Karpas-422 (cell line): ENCODE data around the gene SLC16A8. TPM values are rescaled to one million over a fixed set of nuclear protein-coding genes. Genes with fewer than 3 reads are reported as not detected.
"Not testable (repeated sequence)": the region's sequence is repeated elsewhere in the genome, so short reads cannot be mapped to it uniquely, and the experiment has no call there.

ENCODE experiments used
- DNase-seq: peaks from one replicate; pipeline ENCODE4 v3.0.0-alpha.2; 2015
- H2AFZ ChIP-seq: fragments of 200-600 bp; sonication (generic); 2 replicates; pipeline ENCODE4 v1.6.1; 2014; ENCODE audit warnings: antibody characterized with exemption, low read length, mixed read lengths
- H3K27ac ChIP-seq: fragments of 200-600 bp; sonication (generic); 2 replicates; pipeline ENCODE4 v1.5.1; 2014; ENCODE audit warnings: mild to moderate bottlenecking, low read length, moderate library complexity
- H3K27me3 ChIP-seq: fragments of 200-600 bp; sonication (generic); 2 replicates; pipeline ENCODE4 v1.6.1; 2014; ENCODE audit warnings: low read length, mixed read lengths
- H3K36me3 ChIP-seq: fragments of 200-600 bp; sonication (generic); 2 replicates; pipeline ENCODE4 v1.6.1; 2014; ENCODE audit warnings: low read length, mixed read lengths; ENCODE audit not compliant: insufficient read depth
- H3K4me1 ChIP-seq: fragments of 200-600 bp; sonication (generic); 2 replicates; pipeline ENCODE4 v1.6.1; 2014; ENCODE audit warnings: mild to moderate bottlenecking, low read length, mixed read lengths
- H3K4me2 ChIP-seq: fragments of 200-600 bp; sonication (generic); 2 replicates; pipeline ENCODE4 v1.6.1; 2014; ENCODE audit warnings: low read length, low read depth, mild to moderate bottlenecking; ENCODE audit not compliant: poor library complexity, severe bottlenecking
- H3K4me3 ChIP-seq: fragments of 200-600 bp; sonication (generic); 2 replicates; pipeline ENCODE4 v1.5.1; 2014; ENCODE audit warnings: mild to moderate bottlenecking, antibody characterized with exemption, low read length, mixed read lengths
- H3K79me2 ChIP-seq: fragments of 200-600 bp; sonication (generic); 2 replicates; pipeline ENCODE4 v1.6.1; 2014; ENCODE audit warnings: mild to moderate bottlenecking, low read length, mixed read lengths
- H3K9ac ChIP-seq: fragments of 200-600 bp; sonication (generic); 2 replicates; pipeline ENCODE4 v1.6.0; 2014; ENCODE audit warnings: low read length
- H3K9me2 ChIP-seq: fragments of 200-600 bp; sonication (generic), shearing (Covaris generic); replicated peaks from 2 replicates; pipeline ENCODE4 v1.6.0; 2014; ENCODE audit warnings: mild to moderate bottlenecking, low read length, moderate library complexity; ENCODE audit not compliant: insufficient read depth
- H3K9me3 ChIP-seq: fragments of 300-700, 200-600 bp; sonication (generic); 2 replicates; pipeline ENCODE4 v1.6.1; 2014; ENCODE audit warnings: low read length, mixed read lengths
- H4K20me1 ChIP-seq: fragments of 200-600 bp; sonication (generic); 2 replicates; pipeline ENCODE4 v1.6.1; 2014; ENCODE audit warnings: mild to moderate bottlenecking, antibody characterized with exemption, low read length, low read depth; ENCODE audit not compliant: insufficient read depth
- total RNA-seq: library from RNA; depleted of rRNA; stranded (reverse); fragments of >200 nt; shearing (Covaris generic); gene quantifications from 2 replicates; pipeline ENCODE4 v1.2.3, GENCODE V29; 2014; ENCODE audit warnings: low replicate concordance

The SLC16A8 gene
- total RNA-seq, 1 experiment from 2014 or later = not detected

DNA sequence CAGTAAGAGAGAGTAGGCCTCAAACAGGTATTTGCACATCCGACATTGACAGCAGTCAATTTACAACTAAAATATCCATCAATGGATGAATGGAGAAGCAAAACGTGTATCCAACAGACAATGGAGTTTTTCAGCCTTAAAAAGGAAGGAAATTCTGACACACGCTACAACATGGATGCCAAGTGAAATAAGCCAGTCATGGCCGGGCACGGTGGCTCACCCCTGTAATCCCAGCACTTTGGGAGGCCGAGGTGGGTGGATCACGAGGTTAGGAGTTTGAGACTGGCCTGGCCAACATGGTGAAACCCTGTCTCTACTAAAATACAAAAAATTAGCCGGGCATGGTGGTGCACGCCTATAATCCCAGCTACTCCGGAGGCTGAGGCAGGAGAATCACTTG is 33.6 kb upstream of the SLC16A8 start:
- DNase-seq, H3K9ac ChIP-seq, H2AFZ ChIP-seq, H3K36me3 ChIP-seq, H3K27ac ChIP-seq, H3K4me3 ChIP-seq, H3K4me2 ChIP-seq, H3K9me3 ChIP-seq, H3K27me3 ChIP-seq, H3K4me1 ChIP-seq, H3K79me2 ChIP-seq, H3K9me2 ChIP-seq, H4K20me1 ChIP-seq: not testable (repeated sequence)

DNA sequence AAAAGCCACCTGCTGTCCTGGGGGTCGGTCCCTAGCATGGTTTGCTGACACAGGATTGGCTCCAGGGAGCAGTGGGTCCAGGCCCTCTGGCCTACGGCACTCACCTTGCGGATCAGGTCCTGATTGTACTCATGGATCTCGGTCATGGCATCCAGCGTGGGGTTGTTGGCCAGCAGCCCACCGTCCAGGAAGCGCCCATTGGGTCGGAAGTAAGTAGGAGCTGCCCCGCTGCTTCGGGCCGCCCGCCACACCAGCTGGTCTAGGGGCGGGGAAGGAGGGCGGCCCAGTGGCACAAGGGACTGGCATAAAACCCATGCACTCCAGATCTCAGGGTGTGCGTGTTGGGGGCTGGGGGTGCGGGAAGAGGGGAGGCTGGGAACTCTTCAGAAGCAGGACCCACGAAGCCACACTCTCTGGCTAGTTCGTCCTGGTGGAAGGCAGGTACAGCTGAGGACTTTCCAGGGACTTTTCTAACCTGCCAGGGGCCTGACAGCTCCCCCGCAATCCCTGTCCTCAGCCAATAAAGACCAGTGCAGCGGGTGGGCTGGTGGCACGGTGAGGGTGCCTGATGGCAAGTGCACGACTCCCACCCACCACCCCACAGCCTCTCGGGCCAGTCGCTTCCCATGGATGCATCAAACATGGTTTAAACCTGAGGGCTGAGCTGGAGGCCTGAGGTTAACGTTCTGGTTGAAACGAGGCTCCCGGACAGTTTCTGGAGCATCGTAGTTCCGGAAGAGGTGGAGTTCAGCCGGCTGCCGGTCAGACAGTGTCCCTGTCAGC is 31.6 kb upstream of the SLC16A8 start:
- no peak overlapping the region for H3K27ac ChIP-seq

DNA sequence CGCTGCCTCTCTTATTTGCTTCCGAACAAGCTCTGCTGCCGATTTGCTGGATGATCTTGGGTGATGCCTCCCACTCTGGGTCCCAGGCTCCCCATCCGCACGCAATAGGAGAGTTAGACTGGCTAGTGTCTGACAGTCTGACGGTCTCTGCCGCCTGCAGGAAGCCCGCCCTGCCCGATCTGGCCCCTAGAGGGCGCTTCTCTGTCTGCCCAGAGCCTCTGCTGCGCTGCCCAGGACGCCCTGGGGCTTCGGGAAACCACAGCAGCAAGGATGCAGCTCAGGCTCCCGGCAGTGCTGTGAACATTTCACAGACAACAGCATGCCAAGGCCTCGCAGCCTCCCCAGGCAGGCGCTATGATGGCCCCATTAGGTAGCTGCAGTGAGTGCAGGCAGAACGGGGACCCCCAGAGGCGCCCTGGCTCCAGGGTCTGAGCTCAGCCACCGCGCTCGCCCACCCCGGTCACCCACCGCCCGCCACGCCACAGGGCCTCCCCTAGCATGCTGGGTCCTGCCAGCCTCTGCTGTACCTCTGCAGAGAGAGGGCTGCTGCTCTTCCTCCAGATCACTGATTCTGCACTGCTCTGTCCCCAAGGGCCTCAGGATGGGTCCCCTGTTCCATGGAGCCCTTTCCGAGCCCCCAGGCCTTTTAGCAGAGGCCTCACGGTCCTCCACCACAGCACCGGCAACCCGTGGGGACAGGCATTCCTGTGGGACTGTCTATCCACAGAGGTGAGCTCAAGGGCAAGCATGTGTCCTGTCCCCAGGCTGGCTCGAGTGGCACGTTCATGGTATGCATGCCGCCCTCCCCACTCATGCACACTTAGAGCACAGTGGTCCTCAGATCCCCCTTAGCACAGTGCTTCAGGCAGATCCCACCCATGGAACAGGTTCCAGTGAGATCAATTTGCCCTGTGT is 30.8 kb upstream of the SLC16A8 start:
- Histone ChIP-seq H3K9me2 (no peaks in the 10 kb centered on the region), H2AFZ (no peak overlapping the region), H3K4me3 (no peak overlapping the region)

More for the DNA sequence above, 31.6 kb upstream of the SLC16A8 start:
- Histone ChIP-seq H4K20me1 (no peaks in the 10 kb centered on the region), H3K27me3 (no peaks in the 10 kb centered on the region), H3K9ac (no peak overlapping the region), H3K9me3 (no peaks in the 10 kb centered on the region; the same call in 1 of the 2 replicates), H3K4me3 (no peak overlapping the region), H2AFZ (no peak overlapping the region), H3K36me3 (no peaks in the 10 kb centered on the region), H3K9me2 (no peaks in the 10 kb centered on the region), H3K4me1 (peaks cover 9% of the 10 kb centered on the region), H3K79me2 (no peaks in the 10 kb centered on the region), H3K4me2 (no peak overlapping the region)
- DNase-seq = no peak

DNA sequence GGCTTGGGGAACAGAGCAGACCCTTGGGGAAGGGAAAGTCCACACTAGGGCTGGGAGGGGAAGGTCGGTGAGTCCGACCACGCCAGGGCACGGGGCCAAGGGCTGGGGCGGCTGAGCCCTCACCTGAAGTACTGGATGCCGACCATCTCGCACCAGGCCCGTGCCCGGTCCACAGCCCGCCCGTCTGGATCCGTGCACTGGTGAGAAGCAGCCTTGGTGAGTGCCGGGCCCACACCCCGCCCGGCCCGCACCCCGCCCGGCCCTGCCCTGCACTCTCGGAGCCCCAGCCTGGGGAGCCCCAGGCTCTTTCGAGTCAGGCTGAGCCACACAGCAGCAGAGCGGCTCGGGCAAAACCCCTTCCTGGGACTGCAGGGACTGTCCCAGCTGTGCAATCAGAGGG is 28.4 kb upstream of the SLC16A8 start:
- no peak for DNase-seq
- Histone ChIP-seq H3K4me3 (no peak overlapping the region), H3K9ac (no peak overlapping the region), H3K79me2 (no peaks in the 10 kb centered on the region), H2AFZ (no peak overlapping the region), H3K9me3 (no peaks in the 10 kb centered on the region; the same call in 1 of the 2 replicates), H4K20me1 (no peaks in the 10 kb centered on the region), H3K4me1 (peaks cover 9% of the 10 kb centered on the region), H3K9me2 (no peaks in the 10 kb centered on the region), H3K36me3 (no peaks in the 10 kb centered on the region), H3K27me3 (no peaks in the 10 kb centered on the region), H3K4me2 (no peak overlapping the region), H3K27ac (no peak overlapping the region)

More for the DNA sequence above, 30.8 kb upstream of the SLC16A8 start:
- H3K79me2 ChIP-seq = no peaks in the 10 kb centered on the region
- H3K4me1 ChIP-seq = peaks cover 9% of the 10 kb centered on the region
- H3K36me3 ChIP-seq = no peaks in the 10 kb centered on the region
- no peaks in the 10 kb centered on the region for H4K20me1 ChIP-seq
- no peak overlapping the region for H3K4me2 ChIP-seq
- DNase-seq = peak; percentile 92
- H3K9ac ChIP-seq = no peak overlapping the region
- no peaks in the 10 kb centered on the region; the same call in 1 of the 2 replicates for H3K9me3 ChIP-seq
- H3K27ac ChIP-seq = no peak overlapping the region
- H3K27me3 ChIP-seq = no peaks in the 10 kb centered on the region

DNA sequence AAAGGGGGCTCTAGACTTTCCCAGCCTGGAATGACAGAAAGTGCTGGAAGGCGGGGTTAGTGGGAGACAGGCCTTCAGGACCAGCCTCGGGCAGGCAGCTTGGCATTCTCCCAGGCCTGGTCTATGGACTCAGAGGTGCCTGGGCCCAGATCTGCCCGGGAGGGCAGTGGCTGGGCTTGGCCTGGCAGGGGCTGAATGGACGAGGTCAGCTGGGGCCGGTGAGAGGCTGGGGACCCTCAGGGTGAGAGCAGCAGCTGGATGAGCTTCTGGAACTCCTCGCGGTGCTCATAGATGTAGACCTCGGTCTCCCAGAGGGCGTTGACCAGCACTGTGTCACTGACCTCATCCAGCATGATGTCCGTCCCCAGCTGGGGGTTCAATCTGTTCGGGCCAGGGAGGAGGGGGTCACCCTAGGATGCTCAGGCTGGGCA is 28.0 kb upstream of the SLC16A8 start:
- Histone ChIP-seq H2AFZ (no peak overlapping the region), H3K9ac (no peak overlapping the region), H3K4me2 (no peak overlapping the region)

DNA sequence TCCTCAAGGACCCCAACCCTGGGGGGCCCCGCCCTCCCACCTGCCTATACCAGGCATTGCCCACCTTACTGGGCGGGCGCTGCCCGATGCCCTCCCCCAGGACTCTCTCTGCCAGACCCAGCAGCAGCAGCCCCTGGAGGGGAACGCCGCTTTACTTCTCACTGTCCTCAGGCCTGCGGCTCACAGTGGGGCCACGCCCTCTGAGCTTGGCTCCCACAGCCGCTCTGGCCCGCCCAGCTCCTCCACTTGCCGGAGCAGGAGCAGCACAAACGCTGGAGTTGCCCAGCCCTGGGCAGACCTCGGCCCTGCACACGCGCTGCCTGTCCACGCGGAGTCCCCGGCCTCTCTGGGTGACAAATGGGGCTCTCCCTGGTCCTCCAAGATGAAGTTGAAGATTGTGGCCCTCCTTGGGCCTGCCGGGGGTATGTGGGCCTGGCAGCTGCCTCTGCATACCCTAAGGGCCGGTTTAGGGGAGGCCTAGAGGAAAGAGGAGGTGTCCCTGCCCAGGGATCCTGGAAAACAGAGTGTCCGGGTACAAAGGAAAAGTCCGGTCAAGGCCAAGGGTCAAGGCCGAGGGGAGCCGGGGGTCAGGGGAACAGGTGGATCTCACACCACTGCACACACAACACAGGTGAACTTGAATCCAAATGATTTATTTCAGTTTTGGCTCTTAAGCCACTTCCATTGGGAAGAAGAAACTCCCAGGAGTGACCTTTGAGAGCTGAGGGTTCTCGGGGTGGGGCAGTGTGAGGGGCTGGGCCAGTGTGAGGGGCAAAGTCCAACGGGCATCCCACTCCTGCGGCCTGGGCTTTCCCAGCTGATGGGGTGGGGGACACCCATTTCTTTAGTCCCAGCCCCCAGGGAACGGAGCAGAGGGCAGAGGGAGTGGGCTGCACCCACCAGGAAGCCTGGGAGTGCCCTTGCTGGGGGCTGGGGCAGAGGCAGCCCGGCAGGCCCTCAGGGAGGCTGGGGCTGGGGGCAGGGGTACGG is 27.2 kb upstream of the SLC16A8 start:
- H3K9me2 ChIP-seq = no peaks in the 10 kb centered on the region
- H3K27me3 ChIP-seq = no peaks in the 10 kb centered on the region
- no peaks in the 10 kb centered on the region for H3K36me3 ChIP-seq
- no peak overlapping the region for H3K27ac ChIP-seq
- H3K4me1 ChIP-seq = peaks cover 9% of the 10 kb centered on the region
- DNase-seq = no peak
- no peak overlapping the region for H3K4me3 ChIP-seq
- no peak overlapping the region for H3K9ac ChIP-seq
- H4K20me1 ChIP-seq = no peaks in the 10 kb centered on the region
- H3K9me3 ChIP-seq = no peaks in the 10 kb centered on the region; the same call in 1 of the 2 replicates
- H3K4me2 ChIP-seq = no peak overlapping the region
- H2AFZ ChIP-seq = no peak overlapping the region
- H3K79me2 ChIP-seq = no peaks in the 10 kb centered on the region

More for the DNA sequence above, 28.0 kb upstream of the SLC16A8 start:
- H3K9me2 ChIP-seq = no peaks in the 10 kb centered on the region
- peaks cover 9% of the 10 kb centered on the region for H3K4me1 ChIP-seq
- no peak overlapping the region for H3K4me3 ChIP-seq
- no peaks in the 10 kb centered on the region for H3K79me2 ChIP-seq
- no peaks in the 10 kb centered on the region for H3K27me3 ChIP-seq
- no peaks in the 10 kb centered on the region for H4K20me1 ChIP-seq
- H3K9me3 ChIP-seq = no peaks in the 10 kb centered on the region; the same call in 1 of the 2 replicates
- DNase-seq = no peak
- H3K36me3 ChIP-seq = no peaks in the 10 kb centered on the region
- no peak overlapping the region for H3K27ac ChIP-seq

DNA sequence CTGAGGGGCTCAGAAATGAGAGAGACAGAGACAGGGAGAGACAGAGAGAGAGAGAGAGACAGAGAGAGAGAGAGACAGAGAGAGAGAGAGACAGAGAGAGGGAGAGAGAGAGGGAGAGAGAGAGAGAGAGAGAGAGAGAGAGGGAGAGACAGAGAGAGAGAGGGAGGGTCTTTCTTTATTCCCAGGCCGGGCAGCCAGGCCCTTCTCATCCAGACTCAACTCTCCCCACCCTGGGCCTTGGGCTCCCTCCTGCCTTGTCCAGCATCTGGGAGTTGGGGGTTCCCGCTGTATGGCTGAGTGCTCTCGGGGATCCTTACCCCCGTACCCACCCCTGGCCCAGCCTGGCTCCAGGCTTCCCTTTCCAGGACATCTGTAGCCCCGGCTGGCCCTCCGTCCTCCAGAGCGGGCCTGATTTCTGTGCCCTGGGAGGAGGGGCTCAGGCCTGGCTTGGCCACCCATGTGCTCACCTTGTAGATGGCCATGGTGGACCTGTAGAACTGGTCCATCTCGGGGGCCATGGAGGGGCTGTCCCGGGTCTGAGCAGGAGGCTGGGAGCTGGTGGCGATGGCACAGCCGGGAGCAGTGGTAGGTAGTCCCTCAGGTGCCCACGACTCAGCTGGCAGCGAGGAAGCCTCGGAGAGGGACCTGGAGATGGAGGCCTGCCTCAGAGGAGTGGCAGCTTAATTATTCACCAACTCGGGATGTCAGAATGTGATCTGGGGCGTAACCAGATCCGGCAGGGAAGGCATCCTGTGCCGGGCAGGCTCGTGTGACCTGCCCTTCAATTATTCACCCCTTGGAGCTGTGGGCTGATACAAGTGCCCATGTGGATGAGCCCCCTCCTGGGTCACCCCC is 26.3 kb upstream of the SLC16A8 start, which contains the start of gene BAIAP2L2:
Gene BAIAP2L2, minus strand, starts transcription at position 677 of the 855 bp plus-strand sequence. Its CDS starts 159 bp downstream, at position 518.
- Histone ChIP-seq H3K9me2 (no peaks in the 10 kb centered on the region), H3K4me2 (no peak within 1 kb of the TSS), H3K9ac (no peak within 1 kb of the TSS)

More for the DNA sequence above, 26.3 kb upstream of the SLC16A8 start, which contains the start of gene BAIAP2L2:
- no peaks in the 10 kb centered on the region for H3K79me2 ChIP-seq
- DNase-seq = no peak
- H3K9me3 ChIP-seq = no peaks in the 10 kb centered on the region; the same call in 1 of the 2 replicates
- no peaks in the 10 kb centered on the region for H3K27me3 ChIP-seq
- peaks cover 9% of the 10 kb centered on the region for H3K4me1 ChIP-seq
- no peaks in the 10 kb centered on the region for H3K36me3 ChIP-seq
- no peaks in the 10 kb centered on the region for H4K20me1 ChIP-seq
- no peak within 1 kb of the TSS for H3K4me3 ChIP-seq
- H3K27ac ChIP-seq = no peak within 1 kb of the TSS
- no peak within 1 kb of the TSS for H2AFZ ChIP-seq
